Body of pancreas (tissue), 4 donors: ENCODE measurements around the gene HAPLN2. TPM values are rescaled to one million over a fixed set of nuclear protein-coding genes. Genes with fewer than 3 reads are reported as not detected.
A peak's percentile ranks its signal among the peaks of the same experiment; 100 is the strongest.

ENCODE experiments used
- ATAC-seq: fragments of 150-250 bp; one replicate; pipeline ENCODE4 v1.9.1; 2016
- DNase-seq, 4 donors: peaks; one replicate each; pipeline ENCODE4 v3.0.0-alpha.2; 2019
- H3K27ac ChIP-seq, 4 donors: fragments of 200-600 bp; sonication (generic); 1 replicate in 3 of 4; 2 replicates in 1 of 4; pipeline versions ENCODE4 v1.5.1 to v1.6.1; 2016 to 2019; ENCODE audit warnings: mild to moderate bottlenecking in 1 of 4, mixed read lengths in 1 of 4, moderate library complexity in 1 of 4
- H3K27me3 ChIP-seq, 2 donors: fragments of 200-600 bp; sonication (generic); one replicate each; pipeline ENCODE4 v1.6.0; 2016; ENCODE audit warnings: mild to moderate bottlenecking in 1 of 2
- H3K36me3 ChIP-seq, 2 donors: fragments of 200-600 bp; sonication (generic); replicated peaks in 1 of 2; 2 replicates each; pipeline ENCODE4 v1.5.1; 2016; ENCODE audit warnings: low read depth in 2 of 2; ENCODE audit not compliant: insufficient read depth in 1 of 2
- H3K4me1 ChIP-seq: fragments of 200-600 bp; sonication (generic); one replicate; pipeline ENCODE4 v1.6.0; 2016
- H3K4me3 ChIP-seq, 2 donors: fragments of 200-600 bp; sonication (generic); 1 replicate in 1 of 2; 2 replicates in 1 of 2; pipeline ENCODE4 v1.5.1; 2016 to 2019
- H3K9me3 ChIP-seq, 3 donors: fragments of 200-600 bp; sonication (generic); 1 replicate in 2 of 3; 2 replicates in 1 of 3; pipeline ENCODE4 v1.5.1; 2016
- CTCF ChIP-seq, 7 experiments: fragments of 450-650 bp in 4 of 7; fragments of 200-600 bp in 3 of 7; sonication (generic) in 3 of 7; IDR thresholded peaks; one replicate each; pipeline ENCODE4 v1.5.1; 2016 to 2019; ENCODE audit warnings: antibody characterized with exemption in 7 of 7
- POLR2A ChIP-seq, 3 donors: fragments of 450-650 bp; IDR thresholded peaks; one replicate each; pipeline ENCODE4 v1.6.1; 2016; ENCODE audit warnings: antibody characterized with exemption in 3 of 3, mild to moderate bottlenecking in 2 of 3
- WGBS, 2 donors: methylation state at CpG; one replicate each; pipeline ENCODE4 v1.1.5; 2017; 5-methylcytosine and 5-hydroxymethylcytosine counted together
- intact Hi-C: fragments of 100-400 bp; cut with DNase I; formaldehyde crosslinking; loops from one replicate; pipeline ENCODE4 v1.15.1; 2023
- total RNA-seq, 2 donors: library from RNA; depleted of rRNA; stranded (reverse); fragments of >200 nt; gene quantifications; one replicate each; pipeline ENCODE4 v1.1.0, GENCODE V29; 2016

Gene HAPLN2
- total RNA-seq, 2 donors from 2014 or later = not detected

- Histone ChIP-seq H3K36me3 (no peaks in the 10 kb centered on the region), H3K9me3 (no peaks in the 10 kb centered on the region), H3K27ac (peak overlapping the region in 2 of 4 donors; percentile 5 to 37), H3K4me1 (peaks cover 12% of the 10 kb centered on the region), H3K27me3 (no peaks in the 10 kb centered on the region), H3K4me3 (no peak overlapping the region)
- TF ChIP-seq CTCF (IDR thresholded peaks at IDR 0.05) (no peak), POLR2A (IDR thresholded peaks at IDR 0.05) (no peak)
- intact Hi-C loops = no loop called here
- ATAC-seq (no peak), DNase-seq (no peak)
- 80 to 90% methylated on average over 5 to 8 of the region's 9 CpGs for WGBS, 2 donors
Measured at GRCh38 chr1:156667968-156668709, 48.9 kb downstream of the HAPLN2 start.

- no peaks in the 10 kb centered on the region for H3K9me3 ChIP-seq
- no peak for ATAC-seq
- peaks cover 12% of the 10 kb centered on the region for H3K4me1 ChIP-seq
- no peak overlapping the region for H3K4me3 ChIP-seq
- H3K36me3 ChIP-seq = no peaks in the 10 kb centered on the region
- TF ChIP-seq CTCF (IDR thresholded peaks at IDR 0.05) = no peak
- TF ChIP-seq POLR2A (IDR thresholded peaks at IDR 0.05) = no peak
- no peak for DNase-seq
- intact Hi-C loops = no loop called here
- H3K27ac ChIP-seq = no peak overlapping the region
- H3K27me3 ChIP-seq = no peaks in the 10 kb centered on the region
- WGBS, 2 donors = 81 to 89% methylated on average over 16 to 17 of the region's 17 CpGs
Measured at GRCh38 chr1:156668801-156669637, 49.8 kb downstream of the HAPLN2 start.

- ATAC-seq (no peak), DNase-seq (no peak)
- Histone ChIP-seq H3K27ac (no peak overlapping the region), H3K4me1 (peaks cover 7% of the 10 kb centered on the region), H3K27me3 (no peaks in the 10 kb centered on the region), H3K9me3 (no peaks in the 10 kb centered on the region), H3K4me3 (no peak overlapping the region), H3K36me3 (no peaks in the 10 kb centered on the region)
- no peak for TF ChIP-seq POLR2A (IDR thresholded peaks at IDR 0.05)
- TF ChIP-seq CTCF (IDR thresholded peaks at IDR 0.05) = no peak
- intact Hi-C loops = no loop called here
- 38 to 55% methylated on average over 5 of the region's 5 CpGs for WGBS, 2 donors
Measured at GRCh38 chr1:156669794-156670193, 50.6 kb downstream of the HAPLN2 start.

GRCh38 chr1:156670359-156670758, 51.1 kb downstream of the HAPLN2 start:
- no peak overlapping the region for H3K4me3 ChIP-seq
- TF ChIP-seq POLR2A (IDR thresholded peaks at IDR 0.05) (no peak), CTCF (IDR thresholded peaks at IDR 0.05) (no peak)
- peaks cover 4% of the 10 kb centered on the region for H3K4me1 ChIP-seq
- H3K9me3 ChIP-seq = no peaks in the 10 kb centered on the region
- no peak for DNase-seq
- no peak overlapping the region for H3K27ac ChIP-seq
- H3K27me3 ChIP-seq = no peaks in the 10 kb centered on the region
- no peak for ATAC-seq
- H3K36me3 ChIP-seq = no peaks in the 10 kb centered on the region
- WGBS, 2 donors = 46 to 62% methylated on average over 6 of the region's 6 CpGs
- intact Hi-C loops = no loop called here
